IPS-11a (cell line): ENCODE measurements around the gene FAM83E.
A peak's percentile ranks its signal among the peaks of the same experiment; 100 is the strongest.
"Not testable (repeated sequence)": the region's sequence is repeated elsewhere in the genome, so short reads cannot be mapped to it uniquely, and the experiment has no call there.

ENCODE experiments used
- H3K4me3 ChIP-seq: one replicate; pipeline ENCODE4 v1.5.1; 2013; ENCODE audit warnings: low read depth, low read length, control low read depth

FAM83E gene

GRCh38 chr19:48642862-48643261 is 28.0 kb upstream of the FAM83E start:
- H3K4me3 ChIP-seq, result no peak overlapping the region

DNA sequence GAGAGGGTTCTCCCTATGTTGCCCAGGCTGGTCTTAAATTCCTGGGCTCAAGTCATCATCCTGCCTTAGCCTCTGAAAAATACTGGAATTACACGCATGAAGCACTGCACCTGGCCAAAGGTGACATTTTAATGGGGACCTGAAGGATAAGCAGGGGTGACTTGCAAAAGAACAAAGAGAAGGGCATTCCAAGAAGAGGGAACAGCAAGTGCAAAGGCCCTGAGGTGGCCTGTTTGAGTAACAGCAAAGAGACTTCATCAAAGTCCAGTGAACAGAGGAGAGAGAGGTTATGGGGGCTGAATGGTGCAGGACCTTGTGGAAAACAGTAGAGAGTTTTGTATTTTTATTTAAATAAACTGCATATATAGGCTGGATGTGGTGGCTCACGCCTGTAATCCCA is 27.0 kb upstream of the FAM83E start:
- H3K4me3 ChIP-seq, result no peak overlapping the region

GRCh38 chr19:48639483-48640375 is 24.9 kb upstream of the FAM83E start:
- H3K4me3 ChIP-seq, result no peak overlapping the region

DNA sequence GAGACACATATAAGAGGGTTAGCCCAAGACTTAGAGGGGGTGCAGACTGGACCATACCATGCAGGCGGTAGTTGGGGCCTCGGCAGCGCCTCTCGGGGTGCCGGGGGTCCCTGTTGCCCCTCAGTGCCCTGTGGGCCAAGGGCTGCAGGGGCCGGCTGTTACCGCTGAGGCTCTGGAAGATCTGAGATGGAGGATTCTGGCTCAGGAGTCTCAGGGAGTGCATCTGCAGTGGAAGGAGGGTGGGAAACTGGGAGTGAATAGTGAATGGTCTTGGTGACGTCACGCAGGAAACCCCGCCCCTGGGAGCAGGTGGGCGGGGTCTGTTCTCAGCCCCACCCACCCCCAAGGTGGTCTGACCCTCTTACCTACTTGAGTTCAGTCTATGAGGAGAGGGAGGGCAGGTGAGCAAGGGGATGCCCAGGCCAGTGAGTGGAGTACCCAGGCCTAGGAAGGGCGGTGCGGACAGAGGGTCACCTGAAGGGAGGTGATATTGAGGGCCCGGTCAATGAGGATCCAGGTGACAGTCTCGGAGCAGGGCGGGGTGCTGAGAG is 24.0 kb upstream of the FAM83E start:
- no peak overlapping the region for H3K4me3 ChIP-seq

GRCh38 chr19:48637948-48638830 is 23.3 kb upstream of the FAM83E start:
- H3K4me3 ChIP-seq, result peak overlapping the region; percentile 37

GRCh38 chr19:48637449-48637947 is 22.6 kb upstream of the FAM83E start:
- peak overlapping the region; percentile 37 for H3K4me3 ChIP-seq

DNA sequence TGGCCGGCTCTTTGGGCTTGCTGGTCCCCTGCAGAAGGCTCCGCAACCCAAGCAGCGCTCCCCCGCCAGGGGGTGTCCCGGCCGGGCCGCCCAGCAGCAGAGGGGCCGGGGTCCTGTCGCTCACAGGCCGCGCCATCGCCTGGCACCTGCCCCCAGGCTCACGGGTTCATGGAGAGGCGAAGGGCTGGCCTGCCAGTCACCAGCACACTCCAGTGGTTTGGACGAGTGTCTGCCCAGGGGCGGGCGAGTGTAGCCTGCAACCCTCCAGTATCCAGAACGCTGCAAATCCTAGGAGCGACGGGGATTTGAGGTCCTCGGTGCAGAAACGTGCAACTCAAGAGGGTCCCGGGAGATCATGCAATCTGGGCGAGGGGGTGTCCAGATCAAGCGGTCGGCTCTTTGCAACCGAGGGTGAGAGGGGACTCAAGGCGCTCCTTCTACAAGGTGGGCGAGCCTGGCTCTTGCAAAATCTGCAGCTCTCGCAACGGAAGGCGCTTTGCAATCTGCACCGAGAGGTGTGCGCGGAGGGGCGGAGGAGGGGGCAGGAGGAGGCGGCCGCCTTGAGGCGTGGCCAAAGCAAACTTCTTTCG is 22.1 kb upstream of the FAM83E start, which contains the start of gene DBP:
TSS of gene DBP (minus strand) at position 521 of the 590 bp plus-strand sequence. CDS start at position 136, 385 bp downstream.
- H3K4me3 ChIP-seq, result peak within 1 kb of the TSS; percentile 54

GRCh38 chr19:48635966-48636858 is 21.3 kb upstream of the FAM83E start:
- H3K4me3 ChIP-seq, result peak overlapping the region; percentile 54

DNA sequence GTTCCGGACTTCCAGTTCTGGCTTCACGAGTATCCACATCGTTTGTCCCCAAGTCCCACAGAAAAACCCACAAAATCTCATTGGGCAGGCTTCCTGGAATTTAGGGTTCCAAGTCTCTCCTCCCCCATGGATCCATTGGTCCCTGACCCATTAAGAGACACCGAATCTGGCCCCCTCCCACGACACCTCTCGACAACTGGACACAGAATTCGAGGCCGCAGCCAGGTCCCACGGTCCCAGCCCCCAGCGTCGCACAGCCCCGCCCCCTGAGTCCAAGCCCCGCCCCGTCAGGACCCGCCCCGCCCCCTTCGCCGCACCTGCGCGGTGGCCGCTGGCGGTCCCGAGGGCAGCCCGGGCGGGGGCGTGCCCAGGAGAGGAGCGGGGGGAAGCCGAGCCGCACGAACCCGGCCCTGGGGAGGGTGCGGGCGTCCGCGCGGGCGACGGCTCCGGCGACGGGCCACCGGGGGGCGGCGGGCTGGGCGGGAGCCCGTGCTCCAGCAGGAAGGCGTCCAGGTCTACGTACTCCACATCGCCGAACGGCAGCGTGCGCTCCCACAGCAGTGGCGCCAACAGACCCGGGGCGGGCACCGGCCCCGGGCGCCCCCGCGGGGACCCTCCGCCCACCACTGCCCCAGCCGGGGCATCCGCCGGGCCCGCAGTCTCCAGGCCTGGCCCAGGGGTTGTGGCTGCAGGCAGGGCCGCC is 20.5 kb upstream of the FAM83E start:
- peak overlapping the region; percentile 43 for H3K4me3 ChIP-seq

DNA sequence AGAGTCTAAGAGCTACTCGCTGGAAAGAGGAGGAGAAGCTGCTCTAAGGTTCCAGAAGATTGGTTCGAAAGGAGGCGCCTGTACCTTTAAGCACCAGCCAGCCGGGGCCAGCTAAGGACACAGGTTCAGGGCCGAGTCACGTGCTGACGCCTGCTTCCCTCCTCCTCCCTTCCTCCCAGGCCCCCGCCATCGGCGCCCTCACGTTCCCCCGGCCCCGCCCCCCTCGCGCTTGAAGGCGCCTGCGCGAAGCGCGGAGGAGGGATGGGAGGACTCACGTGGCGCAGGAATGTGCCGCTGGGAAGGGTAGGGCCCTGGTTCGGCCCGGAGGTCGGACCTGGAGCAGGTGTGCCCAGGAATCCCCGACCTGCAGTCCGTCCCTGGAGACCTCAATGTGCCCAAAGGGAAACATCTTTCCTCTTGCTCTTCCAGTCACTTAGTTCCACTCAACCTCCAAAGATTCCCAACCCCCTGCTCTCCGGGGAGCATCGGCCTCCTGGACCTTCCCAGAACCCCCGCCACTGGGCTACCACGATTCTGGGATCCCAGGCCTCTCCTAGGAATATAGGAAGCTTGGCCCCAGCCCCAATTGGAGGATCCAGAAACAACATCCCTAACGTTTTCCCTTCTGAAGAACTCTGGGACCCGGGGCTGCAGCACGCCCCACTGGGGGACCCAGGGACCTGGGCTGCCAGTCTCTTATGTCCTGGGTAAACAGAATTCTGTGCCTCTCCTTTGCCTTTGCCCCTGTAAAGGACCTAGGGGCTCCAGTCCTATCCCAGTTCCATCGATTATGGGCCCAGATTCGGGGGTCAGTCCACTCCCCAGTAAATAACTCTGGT is 19.8 kb upstream of the FAM83E start:
- H3K4me3 ChIP-seq, result no peak overlapping the region

- H3K4me3 ChIP-seq, result no peak overlapping the region
Measured at GRCh38 chr19:48634036-48634342, 19.1 kb upstream of the FAM83E start.

DNA sequence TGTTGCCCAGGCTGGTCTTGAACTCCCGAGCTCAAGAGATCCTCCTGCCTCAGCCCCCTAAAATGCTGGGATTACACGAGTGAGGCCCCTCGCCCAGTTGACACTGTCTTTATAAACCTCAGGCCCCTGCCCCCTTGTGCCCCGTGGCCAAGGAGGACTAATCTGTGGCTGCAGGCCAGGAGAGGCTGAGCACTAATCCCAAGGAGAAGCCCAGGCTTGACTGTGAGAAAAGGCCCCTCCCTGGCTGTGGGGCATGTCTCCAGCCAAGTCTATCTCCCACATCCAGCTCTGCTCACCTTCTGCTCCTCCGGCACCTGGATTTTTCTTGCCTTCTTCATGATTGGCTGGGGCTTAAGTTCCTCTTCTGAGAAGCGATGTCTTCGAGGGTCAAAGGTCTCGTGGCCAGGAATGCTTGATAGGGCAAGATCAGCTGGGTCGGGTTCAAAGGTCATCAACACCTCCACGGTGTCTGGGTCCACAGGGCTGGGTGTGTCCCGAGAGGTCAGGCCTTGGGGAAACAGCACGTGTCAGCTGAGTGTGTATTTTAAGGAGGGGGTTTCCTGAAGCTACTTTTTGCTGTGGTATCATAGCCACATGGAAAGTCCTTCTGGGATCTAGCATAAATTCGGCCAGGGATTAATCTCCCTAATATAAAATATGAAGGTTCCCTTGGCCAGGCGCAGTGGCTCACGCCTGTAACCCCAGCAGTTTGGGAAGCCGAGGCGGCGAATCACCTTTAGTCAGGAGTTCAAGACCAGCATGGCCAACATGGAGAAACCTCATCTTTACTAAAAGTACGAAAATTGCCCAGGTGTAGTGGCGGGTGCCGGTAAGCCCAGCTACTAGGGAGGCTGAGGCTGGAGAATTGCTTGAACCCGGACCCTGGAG is 18.5 kb upstream of the FAM83E start:
- H3K4me3 ChIP-seq, result no peak overlapping the region

DNA sequence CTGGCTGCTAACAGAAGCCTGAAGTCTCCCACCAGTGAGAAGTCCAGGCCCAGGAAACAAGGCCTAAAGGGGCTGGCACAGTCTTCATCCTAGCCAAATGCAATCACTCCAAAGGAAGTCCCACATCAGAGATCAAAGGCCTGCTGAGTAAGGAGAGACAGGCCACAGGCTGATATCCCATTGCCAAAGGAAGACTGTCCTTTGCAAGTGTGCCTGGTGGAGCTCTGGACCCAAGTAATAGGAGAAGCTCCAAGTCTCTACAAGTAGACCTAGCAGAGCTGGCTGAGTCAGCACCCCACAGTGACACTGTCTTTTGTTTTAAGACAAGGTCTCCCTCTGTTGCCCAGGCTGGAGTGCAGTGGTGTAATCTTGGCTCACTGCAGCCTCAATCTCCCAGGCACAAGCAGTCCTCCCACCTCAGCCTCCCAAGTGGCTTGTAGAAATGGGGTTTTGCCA is 17.8 kb upstream of the FAM83E start:
- no peak overlapping the region for H3K4me3 ChIP-seq

- H3K4me3 ChIP-seq, result not testable (repeated sequence)
Measured at GRCh38 chr19:48632286-48632685, 17.4 kb upstream of the FAM83E start.

DNA sequence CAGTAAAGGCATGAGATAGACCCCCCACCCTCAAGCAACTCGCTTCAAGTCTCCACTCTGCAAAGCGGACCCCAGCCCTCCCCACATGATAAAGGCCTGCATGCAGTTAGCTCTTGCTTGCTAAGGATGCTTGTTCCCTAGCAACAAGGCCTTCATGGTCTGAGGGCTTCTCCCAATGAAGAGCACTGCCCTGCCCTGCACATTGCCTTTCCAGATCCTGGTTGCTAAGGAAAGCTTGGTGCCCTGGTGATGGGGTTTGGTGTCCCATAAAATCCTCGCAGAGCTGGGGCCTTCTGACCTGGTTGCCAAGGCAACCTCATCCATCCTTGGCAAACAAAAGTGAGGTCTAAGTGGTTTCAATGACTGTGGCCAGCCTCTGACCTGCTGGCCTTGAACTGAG is 16.3 kb upstream of the FAM83E start:
- H3K4me3 ChIP-seq, result no peak overlapping the region

GRCh38 chr19:48630296-48631063 is 15.6 kb upstream of the FAM83E start:
- H3K4me3 ChIP-seq, result no peak overlapping the region
